ENCODE measurements around the gene TBX10. TPM values are rescaled to one million over a fixed set of nuclear protein-coding genes. Genes with fewer than 3 reads are reported as not detected.

Gene TBX10
- polyA plus RNA-seq, 1 donor from 2014 or later = not detected

DNA sequence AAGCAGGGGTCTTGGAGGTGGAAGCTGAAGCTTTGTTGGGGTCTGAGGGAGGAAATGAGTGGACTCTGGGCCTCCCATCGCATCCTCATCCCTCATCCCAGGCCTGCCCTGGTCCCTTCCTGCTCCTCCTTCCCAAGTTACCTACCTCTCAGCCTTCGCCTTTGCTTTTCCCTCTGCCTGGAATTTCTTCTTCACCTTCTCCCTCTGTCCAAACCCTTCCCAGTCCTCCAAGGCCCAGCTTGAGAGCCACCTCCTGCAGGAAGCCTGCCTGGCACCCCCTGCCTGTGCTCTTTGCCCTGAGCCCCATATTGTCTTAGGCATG lies 7.7 kb downstream of the TBX10 start:
- no peak overlapping the region for H3K27ac ChIP-seq (ENCODE audit: low read length)
- no peaks in the 10 kb centered on the region for H3K9me3 ChIP-seq (ENCODE audit: low read length)
- no peak overlapping the region for H2AFZ ChIP-seq (ENCODE audit: low read depth, low read length)
- no peaks in the 10 kb centered on the region for H3K9me2 ChIP-seq (ENCODE audit: insufficient read depth, low read length)
- H3K36me3 ChIP-seq (ENCODE audit: insufficient read depth, low read length) = no peaks in the 10 kb centered on the region
- no peaks in the 10 kb centered on the region for H3K27me3 ChIP-seq (ENCODE audit: insufficient read depth, low read depth, low read length)
- no peaks in the 10 kb centered on the region for H4K20me1 ChIP-seq (ENCODE audit: insufficient read depth)
- H3F3A ChIP-seq (ENCODE audit: insufficient read depth, low read length, poor library complexity, severe bottlenecking) = no peaks in the 10 kb centered on the region
- H3K4me3 ChIP-seq (ENCODE audit: low read length) = no peak overlapping the region
- no peaks in the 10 kb centered on the region for H3K79me2 ChIP-seq (replicated peaks; ENCODE audit: insufficient read depth, low read length)
- TF ChIP-seq, protein P1, sequence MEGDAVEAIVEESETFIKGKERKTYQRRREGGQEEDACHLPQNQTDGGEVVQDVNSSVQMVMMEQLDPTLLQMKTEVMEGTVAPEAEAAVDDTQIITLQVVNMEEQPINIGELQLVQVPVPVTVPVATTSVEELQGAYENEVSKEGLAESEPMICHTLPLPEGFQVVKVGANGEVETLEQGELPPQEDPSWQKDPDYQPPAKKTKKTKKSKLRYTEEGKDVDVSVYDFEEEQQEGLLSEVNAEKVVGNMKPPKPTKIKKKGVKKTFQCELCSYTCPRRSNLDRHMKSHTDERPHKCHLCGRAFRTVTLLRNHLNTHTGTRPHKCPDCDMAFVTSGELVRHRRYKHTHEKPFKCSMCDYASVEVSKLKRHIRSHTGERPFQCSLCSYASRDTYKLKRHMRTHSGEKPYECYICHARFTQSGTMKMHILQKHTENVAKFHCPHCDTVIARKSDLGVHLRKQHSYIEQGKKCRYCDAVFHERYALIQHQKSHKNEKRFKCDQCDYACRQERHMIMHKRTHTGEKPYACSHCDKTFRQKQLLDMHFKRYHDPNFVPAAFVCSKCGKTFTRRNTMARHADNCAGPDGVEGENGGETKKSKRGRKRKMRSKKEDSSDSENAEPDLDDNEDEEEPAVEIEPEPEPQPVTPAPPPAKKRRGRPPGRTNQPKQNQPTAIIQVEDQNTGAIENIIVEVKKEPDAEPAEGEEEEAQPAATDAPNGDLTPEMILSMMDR (IDR thresholded peaks at IDR 0.05; ENCODE audit: poor library complexity, severe bottlenecking) = no peak
- TF ChIP-seq TAF1 (IDR thresholded peaks at IDR 0.05; ENCODE audit: low read depth) (no peak), MXI1 (conservative IDR thresholded peaks at IDR 0.05; ENCODE audit: poor library complexity, severe bottlenecking) (no peak), EZH2 (IDR thresholded peaks at IDR 0.05; ENCODE audit: borderline replicate concordance, insufficient read depth, low read length, poor library complexity, severe bottlenecking) (no peak), SMC3 (conservative IDR thresholded peaks at IDR 0.05; ENCODE audit: poor library complexity) (no peak), POLR2AphosphoS5 (IDR thresholded peaks at IDR 0.05) (no peak), RAD21 (conservative IDR thresholded peaks at IDR 0.05) (no peak), EP300 (conservative IDR thresholded peaks at IDR 0.05; ENCODE audit: poor library complexity, severe bottlenecking) (no peak)
- TF ChIP-seq, protein P2, sequence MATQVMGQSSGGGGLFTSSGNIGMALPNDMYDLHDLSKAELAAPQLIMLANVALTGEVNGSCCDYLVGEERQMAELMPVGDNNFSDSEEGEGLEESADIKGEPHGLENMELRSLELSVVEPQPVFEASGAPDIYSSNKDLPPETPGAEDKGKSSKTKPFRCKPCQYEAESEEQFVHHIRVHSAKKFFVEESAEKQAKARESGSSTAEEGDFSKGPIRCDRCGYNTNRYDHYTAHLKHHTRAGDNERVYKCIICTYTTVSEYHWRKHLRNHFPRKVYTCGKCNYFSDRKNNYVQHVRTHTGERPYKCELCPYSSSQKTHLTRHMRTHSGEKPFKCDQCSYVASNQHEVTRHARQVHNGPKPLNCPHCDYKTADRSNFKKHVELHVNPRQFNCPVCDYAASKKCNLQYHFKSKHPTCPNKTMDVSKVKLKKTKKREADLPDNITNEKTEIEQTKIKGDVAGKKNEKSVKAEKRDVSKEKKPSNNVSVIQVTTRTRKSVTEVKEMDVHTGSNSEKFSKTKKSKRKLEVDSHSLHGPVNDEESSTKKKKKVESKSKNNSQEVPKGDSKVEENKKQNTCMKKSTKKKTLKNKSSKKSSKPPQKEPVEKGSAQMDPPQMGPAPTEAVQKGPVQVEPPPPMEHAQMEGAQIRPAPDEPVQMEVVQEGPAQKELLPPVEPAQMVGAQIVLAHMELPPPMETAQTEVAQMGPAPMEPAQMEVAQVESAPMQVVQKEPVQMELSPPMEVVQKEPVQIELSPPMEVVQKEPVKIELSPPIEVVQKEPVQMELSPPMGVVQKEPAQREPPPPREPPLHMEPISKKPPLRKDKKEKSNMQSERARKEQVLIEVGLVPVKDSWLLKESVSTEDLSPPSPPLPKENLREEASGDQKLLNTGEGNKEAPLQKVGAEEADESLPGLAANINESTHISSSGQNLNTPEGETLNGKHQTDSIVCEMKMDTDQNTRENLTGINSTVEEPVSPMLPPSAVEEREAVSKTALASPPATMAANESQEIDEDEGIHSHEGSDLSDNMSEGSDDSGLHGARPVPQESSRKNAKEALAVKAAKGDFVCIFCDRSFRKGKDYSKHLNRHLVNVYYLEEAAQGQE (IDR thresholded peaks at IDR 0.05; ENCODE audit: borderline replicate concordance) = no peak
- no peak overlapping the region for H3K4me2 ChIP-seq (ENCODE audit: low read length)
- H3K9ac ChIP-seq (ENCODE audit: low read length) = no peak overlapping the region

DNA sequence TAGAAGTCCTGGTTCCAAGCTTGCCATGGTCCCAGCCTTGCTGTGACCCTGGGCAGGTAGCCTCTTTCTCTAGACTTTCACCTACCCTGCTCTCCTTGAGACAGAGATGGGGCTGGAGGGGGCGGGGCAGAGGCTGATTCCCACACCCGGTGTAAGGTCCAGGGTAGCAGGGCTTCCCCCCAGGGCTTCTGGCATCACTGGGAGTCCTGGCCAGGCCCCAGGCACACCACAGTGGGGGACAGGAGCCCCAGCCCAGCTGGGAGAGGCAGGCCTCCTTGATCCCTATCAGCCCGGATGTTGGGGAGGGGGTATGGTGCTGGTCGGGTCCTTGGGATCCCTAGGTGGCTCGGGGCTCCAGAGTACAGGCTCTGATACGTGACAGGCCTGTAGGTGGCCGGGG lies 8.2 kb downstream of the TBX10 start:
- Histone ChIP-seq H3K9me2 (ENCODE audit: insufficient read depth, low read length) (no peaks in the 10 kb centered on the region), H3K79me2 (replicated peaks; ENCODE audit: insufficient read depth, low read length) (no peaks in the 10 kb centered on the region), H3K4me2 (ENCODE audit: low read length) (no peak overlapping the region), H3K36me3 (ENCODE audit: insufficient read depth, low read length) (no peaks in the 10 kb centered on the region), H3K9ac (ENCODE audit: low read length) (peak overlapping the region; percentile 91), H3K27me3 (ENCODE audit: insufficient read depth, low read depth, low read length) (no peaks in the 10 kb centered on the region), H3F3A (ENCODE audit: insufficient read depth, low read length, poor library complexity, severe bottlenecking) (no peaks in the 10 kb centered on the region), H3K27ac (ENCODE audit: low read length) (no peak overlapping the region), H2AFZ (ENCODE audit: low read depth, low read length) (no peak overlapping the region), H4K20me1 (ENCODE audit: insufficient read depth) (no peaks in the 10 kb centered on the region), H3K9me3 (ENCODE audit: low read length) (no peaks in the 10 kb centered on the region), H3K4me3 (ENCODE audit: low read length) (peak overlapping the region; percentile 98)
- TF ChIP-seq EP300 (conservative IDR thresholded peaks at IDR 0.05; ENCODE audit: poor library complexity, severe bottlenecking) = no peak
- no peak for TF ChIP-seq POLR2AphosphoS5 (IDR thresholded peaks at IDR 0.05)
- TF ChIP-seq MXI1 (conservative IDR thresholded peaks at IDR 0.05; ENCODE audit: poor library complexity, severe bottlenecking) = no peak
- TF ChIP-seq, protein P1 (IDR thresholded peaks at IDR 0.05; ENCODE audit: poor library complexity, severe bottlenecking) = no peak
- TF ChIP-seq SMC3 (conservative IDR thresholded peaks at IDR 0.05; ENCODE audit: poor library complexity) = no peak
- no peak for TF ChIP-seq EZH2 (IDR thresholded peaks at IDR 0.05; ENCODE audit: borderline replicate concordance, insufficient read depth, low read length, poor library complexity, severe bottlenecking)
- TF ChIP-seq, protein P2 (IDR thresholded peaks at IDR 0.05; ENCODE audit: borderline replicate concordance) = no peak
- TF ChIP-seq RAD21 (conservative IDR thresholded peaks at IDR 0.05) = no peak

Data from neural cell (in vitro differentiated cells).